ENCODE results near the gene CXCR5.

Gene CXCR5

DNA sequence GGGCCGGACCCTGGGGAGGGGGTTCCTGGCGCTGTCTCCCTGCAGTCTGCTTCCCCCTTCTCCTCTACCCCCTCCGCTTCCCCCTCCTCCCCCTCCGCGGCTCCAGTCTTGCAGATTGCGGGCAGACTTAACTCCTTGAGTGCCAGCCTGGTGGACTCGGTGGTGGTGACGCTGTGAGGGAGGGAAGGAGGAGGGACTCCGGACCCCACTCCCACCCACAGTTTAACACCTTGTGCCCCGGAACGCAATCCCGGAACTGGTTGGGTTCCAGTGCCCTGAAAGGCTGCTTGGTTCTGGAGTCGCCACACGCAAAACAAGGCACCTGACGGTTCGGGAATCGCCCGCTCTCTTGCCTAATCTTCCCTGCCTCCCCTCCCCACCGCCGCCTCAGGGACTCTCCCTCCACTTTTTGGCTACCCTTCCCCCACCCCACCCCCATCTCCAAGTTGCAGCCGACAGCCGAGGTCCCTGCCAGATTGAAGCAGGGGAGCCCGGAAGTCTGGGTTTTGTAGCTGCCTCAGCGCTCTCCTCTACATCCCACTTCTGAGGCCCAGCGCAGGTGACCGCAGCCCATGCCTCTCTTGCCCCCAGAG lies 45.9 kb downstream of the CXCR5 start:
- DNase-seq: peak; percentile 88

DNA sequence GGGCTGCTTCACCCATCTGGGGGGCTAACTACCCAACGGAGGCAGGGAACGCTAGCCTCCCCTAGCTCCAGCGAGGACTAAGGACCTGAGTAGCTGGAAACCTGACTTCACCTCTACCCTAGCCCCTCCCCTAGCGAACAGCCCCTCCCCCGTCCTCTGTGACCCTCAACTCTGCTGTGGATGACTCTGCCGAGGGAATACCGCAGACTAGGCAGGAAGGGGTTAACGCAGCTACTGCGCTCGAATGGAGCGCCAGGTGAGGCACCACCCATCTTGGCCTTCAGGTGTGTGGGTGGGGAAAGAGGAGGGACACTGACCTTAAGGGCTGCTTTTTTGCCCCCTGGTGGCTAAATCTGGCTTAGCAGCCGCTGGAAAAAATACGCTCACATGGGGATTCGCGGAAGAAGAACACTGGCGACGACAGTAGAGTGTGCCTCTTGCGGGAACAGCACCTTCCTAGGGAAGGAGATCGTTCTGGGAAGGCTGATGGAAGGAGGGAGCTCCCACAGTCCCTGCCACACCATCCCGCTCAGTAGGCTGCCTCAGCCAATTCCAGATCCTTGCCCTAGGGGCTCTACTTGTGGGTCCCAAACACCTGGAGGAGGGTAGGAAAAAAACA lies 46.5 kb downstream of the CXCR5 start:
- DNase-seq: peak; percentile 97

DNA sequence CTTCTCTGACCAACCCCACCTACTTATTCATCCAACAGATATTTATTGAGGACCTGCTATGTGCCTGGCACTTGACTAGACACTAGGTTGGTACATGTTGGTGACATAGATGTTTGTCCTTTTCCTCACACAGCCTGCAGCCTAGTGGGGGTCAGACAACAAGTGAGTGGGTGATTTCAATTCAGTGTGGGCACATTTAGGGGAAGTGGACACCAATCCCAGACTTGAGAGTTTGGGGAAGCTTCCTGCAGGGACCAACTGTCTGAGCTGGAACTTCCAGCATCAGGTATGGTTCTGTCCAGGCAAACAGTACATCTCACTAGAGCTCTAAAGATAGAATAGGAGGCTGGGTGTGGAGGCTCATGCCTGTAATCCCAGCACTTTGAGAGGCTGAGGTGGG lies 47.9 kb downstream of the CXCR5 start:
- no peak for DNase-seq

GRCh38 chr11:118933486-118933885 lies 49.8 kb downstream of the CXCR5 start:
- DNase-seq: no peak

GRCh38 chr11:118935376-118935775 lies 51.7 kb downstream of the CXCR5 start:
- DNase-seq: no peak

- no peak for DNase-seq
Observed at GRCh38 chr11:118938491-118939403, 55.1 kb downstream of the CXCR5 start.

DNA sequence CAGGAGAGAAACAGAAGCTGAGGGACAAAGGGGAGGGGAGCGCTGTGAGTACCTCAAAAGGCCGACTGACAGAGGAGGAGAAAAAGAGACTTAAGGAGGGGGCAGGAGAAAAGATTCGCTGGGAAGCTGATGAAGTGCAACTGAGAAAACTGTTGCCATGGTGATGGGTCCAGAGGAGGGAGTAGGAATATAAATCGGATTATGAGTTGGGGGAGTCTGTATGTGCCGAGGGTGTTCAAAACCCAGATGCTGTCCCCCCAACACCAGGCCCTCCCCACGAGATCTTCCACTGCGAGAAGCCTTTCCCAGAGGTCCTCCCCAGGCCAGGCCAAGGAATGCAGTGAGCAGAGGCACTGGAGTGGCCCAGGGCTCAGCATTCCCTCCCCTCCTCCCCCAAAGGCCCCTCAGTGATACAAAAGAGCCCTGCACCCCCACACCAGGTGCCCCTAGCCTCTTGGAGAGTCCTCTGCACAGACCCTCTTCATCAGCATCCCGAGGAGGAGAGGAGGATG lies 55.8 kb downstream of the CXCR5 start:
- DNase-seq: no peak

- peak; percentile 83 for DNase-seq
Observed at GRCh38 chr11:118939953-118940598, 56.4 kb downstream of the CXCR5 start.

DNA sequence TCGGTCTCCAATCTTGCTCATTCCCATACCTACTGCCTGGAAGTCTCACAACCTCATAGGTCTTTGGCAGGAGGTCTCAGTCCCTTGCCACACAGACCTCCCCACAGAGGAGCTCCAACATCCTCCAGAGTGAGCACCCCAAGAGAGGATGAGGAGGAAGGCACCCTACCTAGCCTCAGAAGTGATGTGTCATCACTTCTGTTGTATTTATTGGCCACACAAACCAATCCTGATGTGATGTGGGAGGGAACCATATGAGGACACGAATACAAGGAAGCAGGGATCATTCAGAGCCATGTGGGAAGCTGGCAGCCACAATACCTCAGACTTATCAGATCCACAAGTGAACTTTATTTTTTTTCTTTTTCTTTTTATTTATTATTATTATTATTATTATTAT lies 63.4 kb downstream of the CXCR5 start:
- no peak for DNase-seq

Data from activated CD8-positive, alpha-beta memory T cell treated with anti-CD3 and anti-CD28 coated beads for 24 hours (primary cell).